ENCODE data around the gene DCPS. TPM values are rescaled to one million over a fixed set of nuclear protein-coding genes. Genes with fewer than 3 reads are reported as not detected.

DCPS gene
- total RNA-seq, 1 donor from 2014 or later = 18.6 TPM

GRCh38 chr11:126290887-126291286 lies 13.0 kb upstream of the DCPS start:
- H3K9me3 ChIP-seq (ENCODE audit: low read depth) = no peaks in the 10 kb centered on the region
- no peak overlapping the region for H3K27ac ChIP-seq
- no peaks in the 10 kb centered on the region for H3K4me1 ChIP-seq
- Mint-ChIP-seq H3K27ac (no peak overlapping the region), H3K36me3 (peaks cover 18% of the 10 kb centered on the region), H3K27me3 (ENCODE audit: insufficient read depth, low read depth) (peaks cover 2% of the 10 kb centered on the region), H3K4me3 (no peak overlapping the region), H3K4me1 (no peaks in the 10 kb centered on the region), H3K9me3 (no peaks in the 10 kb centered on the region)
- DNase-seq (ENCODE audit: low spot score) = no peak
- no peak overlapping the region for H3K4me2 ChIP-seq
- H2AFZ ChIP-seq (replicated peaks) = no peak overlapping the region
- H3K79me2 ChIP-seq (ENCODE audit: low read depth) = no peaks in the 10 kb centered on the region
- no peaks in the 10 kb centered on the region for H4K20me1 ChIP-seq (ENCODE audit: low read depth)
- no peak overlapping the region for H3K9ac ChIP-seq
- no peak for TF ChIP-seq EZH2 (IDR thresholded peaks at IDR 0.05)
- TF ChIP-seq EZH2phosphoT487 (IDR thresholded peaks at IDR 0.05) = no peak
- H3K27me3 ChIP-seq = no peaks in the 10 kb centered on the region
- H3K4me3 ChIP-seq = no peak overlapping the region
- H3F3A ChIP-seq (ENCODE audit: low read depth) = no peaks in the 10 kb centered on the region
- no peaks in the 10 kb centered on the region for H3K36me3 ChIP-seq

- H3K9me3 ChIP-seq (ENCODE audit: low read depth) = no peaks in the 10 kb centered on the region
- H3K27me3 ChIP-seq = no peaks in the 10 kb centered on the region
- no peak for DNase-seq (ENCODE audit: low spot score)
- no peaks in the 10 kb centered on the region for H4K20me1 ChIP-seq (ENCODE audit: low read depth)
- H3K27ac Mint-ChIP-seq = no peak overlapping the region
- no peak overlapping the region for H3K4me3 Mint-ChIP-seq
- peaks cover 2% of the 10 kb centered on the region for H3K27me3 Mint-ChIP-seq (ENCODE audit: insufficient read depth, low read depth)
- no peak overlapping the region for H3K9ac ChIP-seq
- peaks cover 16% of the 10 kb centered on the region for H3K36me3 Mint-ChIP-seq
- no peak overlapping the region for H3K4me2 ChIP-seq
- H3K27ac ChIP-seq = no peak overlapping the region
- H3K4me1 ChIP-seq = no peaks in the 10 kb centered on the region
- H3K79me2 ChIP-seq (ENCODE audit: low read depth) = no peaks in the 10 kb centered on the region
- H2AFZ ChIP-seq (replicated peaks) = no peak overlapping the region
- no peaks in the 10 kb centered on the region for H3K9me3 Mint-ChIP-seq
- H3F3A ChIP-seq (ENCODE audit: low read depth) = no peaks in the 10 kb centered on the region
- H3K4me3 ChIP-seq = no peak overlapping the region
- no peaks in the 10 kb centered on the region for H3K4me1 Mint-ChIP-seq
- TF ChIP-seq, protein P1, sequence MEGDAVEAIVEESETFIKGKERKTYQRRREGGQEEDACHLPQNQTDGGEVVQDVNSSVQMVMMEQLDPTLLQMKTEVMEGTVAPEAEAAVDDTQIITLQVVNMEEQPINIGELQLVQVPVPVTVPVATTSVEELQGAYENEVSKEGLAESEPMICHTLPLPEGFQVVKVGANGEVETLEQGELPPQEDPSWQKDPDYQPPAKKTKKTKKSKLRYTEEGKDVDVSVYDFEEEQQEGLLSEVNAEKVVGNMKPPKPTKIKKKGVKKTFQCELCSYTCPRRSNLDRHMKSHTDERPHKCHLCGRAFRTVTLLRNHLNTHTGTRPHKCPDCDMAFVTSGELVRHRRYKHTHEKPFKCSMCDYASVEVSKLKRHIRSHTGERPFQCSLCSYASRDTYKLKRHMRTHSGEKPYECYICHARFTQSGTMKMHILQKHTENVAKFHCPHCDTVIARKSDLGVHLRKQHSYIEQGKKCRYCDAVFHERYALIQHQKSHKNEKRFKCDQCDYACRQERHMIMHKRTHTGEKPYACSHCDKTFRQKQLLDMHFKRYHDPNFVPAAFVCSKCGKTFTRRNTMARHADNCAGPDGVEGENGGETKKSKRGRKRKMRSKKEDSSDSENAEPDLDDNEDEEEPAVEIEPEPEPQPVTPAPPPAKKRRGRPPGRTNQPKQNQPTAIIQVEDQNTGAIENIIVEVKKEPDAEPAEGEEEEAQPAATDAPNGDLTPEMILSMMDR (IDR thresholded peaks at IDR 0.05) = no peak
- TF ChIP-seq EZH2 (IDR thresholded peaks at IDR 0.05) (no peak), EZH2phosphoT487 (IDR thresholded peaks at IDR 0.05) (no peak)
- H3K36me3 ChIP-seq = no peaks in the 10 kb centered on the region
These were observed 10.1 kb upstream of the DCPS start for GRCh38 chr11:126293726-126294125.

DNA sequence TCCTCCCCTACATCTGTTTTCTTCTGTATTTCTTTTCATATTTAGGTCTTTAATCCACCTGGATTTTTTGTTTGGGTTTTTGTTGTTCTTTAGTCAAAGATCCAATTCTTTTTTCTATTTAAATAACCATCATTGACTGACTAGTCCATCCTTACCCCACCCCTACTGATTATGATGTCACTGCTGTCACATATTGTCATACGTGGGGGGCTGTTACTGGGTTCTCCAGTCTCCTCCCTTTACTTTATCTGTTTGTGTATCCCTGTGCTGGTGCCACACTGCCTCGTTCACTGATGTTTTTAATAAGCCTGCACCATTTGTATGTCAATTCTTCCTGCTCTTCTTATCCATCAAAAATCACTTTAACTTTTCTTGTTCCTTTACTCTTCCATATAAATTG lies 6.9 kb upstream of the DCPS start:
- H3K9me3 Mint-ChIP-seq = no peaks in the 10 kb centered on the region
- DNase-seq (ENCODE audit: low spot score) = no peak
- TF ChIP-seq EZH2phosphoT487 (IDR thresholded peaks at IDR 0.05) = no peak
- no peak for TF ChIP-seq EZH2 (IDR thresholded peaks at IDR 0.05)
- TF ChIP-seq, protein P1 (IDR thresholded peaks at IDR 0.05) = no peak

GRCh38 chr11:126304457-126305075 lies 706 bp downstream of the DCPS start:
- Histone ChIP-seq H3K27ac (no peak overlapping the region), H3K36me3 (no peaks in the 10 kb centered on the region), H2AFZ (replicated peaks) (peak overlapping the region; percentile 46), H3F3A (ENCODE audit: low read depth) (no peaks in the 10 kb centered on the region), H3K4me1 (peaks cover 4% of the 10 kb centered on the region), H3K79me2 (ENCODE audit: low read depth) (peaks cover 23% of the 10 kb centered on the region), H3K27me3 (no peaks in the 10 kb centered on the region), H3K9me3 (ENCODE audit: low read depth) (no peaks in the 10 kb centered on the region), H4K20me1 (ENCODE audit: low read depth) (no peaks in the 10 kb centered on the region), H3K4me3 (peak overlapping the region; percentile 42), H3K9ac (no peak overlapping the region), H3K4me2 (peak overlapping the region; percentile 79)
- TF ChIP-seq, protein P1 (IDR thresholded peaks at IDR 0.05) = no peak
- TF ChIP-seq EZH2 (IDR thresholded peaks at IDR 0.05) (no peak), EZH2phosphoT487 (IDR thresholded peaks at IDR 0.05) (no peak)
- no peak for DNase-seq (ENCODE audit: low spot score)
- Mint-ChIP-seq H3K27me3 (ENCODE audit: insufficient read depth, low read depth) (peaks cover 4% of the 10 kb centered on the region), H3K4me1 (peaks cover 18% of the 10 kb centered on the region), H3K9me3 (peaks cover 4% of the 10 kb centered on the region), H3K36me3 (peaks cover 18% of the 10 kb centered on the region), H3K27ac (peak overlapping the region; percentile 40), H3K4me3 (peak overlapping the region; percentile 83)

More for the DNA sequence above, 6.9 kb upstream of the DCPS start:
- Histone ChIP-seq H3K4me2 (no peak overlapping the region), H3K27me3 (no peaks in the 10 kb centered on the region), H3K4me1 (no peaks in the 10 kb centered on the region), H4K20me1 (ENCODE audit: low read depth) (no peaks in the 10 kb centered on the region), H3K9me3 (ENCODE audit: low read depth) (no peaks in the 10 kb centered on the region), H3K79me2 (ENCODE audit: low read depth) (no peaks in the 10 kb centered on the region), H3K27ac (no peak overlapping the region), H3K9ac (no peak overlapping the region), H3K4me3 (no peak overlapping the region), H2AFZ (replicated peaks) (no peak overlapping the region), H3K36me3 (no peaks in the 10 kb centered on the region), H3F3A (ENCODE audit: low read depth) (no peaks in the 10 kb centered on the region)
- Mint-ChIP-seq H3K36me3 (peaks cover 22% of the 10 kb centered on the region), H3K27me3 (ENCODE audit: insufficient read depth, low read depth) (peaks cover 2% of the 10 kb centered on the region), H3K27ac (no peak overlapping the region), H3K4me3 (no peak overlapping the region), H3K4me1 (no peaks in the 10 kb centered on the region)
